H54 (cell line): Measurements from ENCODE around the gene ETS2.

Source experiments
- DNase-seq: peaks from one replicate; pipeline ENCODE4 v3.0.0; 2011; ENCODE audit warnings: low spot score, mixed read lengths; ENCODE audit not compliant: insufficient read length
- FAIRE-seq: peaks from 3 replicates; lab custom pipeline; 2011; peaks lifted over from hg19 to GRCh38; lab: Jason Lieb, UNC
- POLR2A ChIP-seq: IDR thresholded peaks from 2 replicates; pipeline ENCODE4 v1.6.1; 2011; ENCODE audit warnings: low read depth, mild to moderate bottlenecking, low read length

The ETS2 gene

GRCh38 chr21:38864964-38865363, 59.2 kb downstream of the ETS2 start:
- no peak for TF ChIP-seq POLR2A
- DNase-seq (no peak), FAIRE-seq (no peak)

- DNase-seq (no peak), FAIRE-seq (no peak)
- no peak for TF ChIP-seq POLR2A
Observed at GRCh38 chr21:38869196-38869595, 63.5 kb downstream of the ETS2 start.

- FAIRE-seq (no peak), DNase-seq (no peak)
- TF ChIP-seq POLR2A = no peak
Observed at GRCh38 chr21:38869946-38870345, 64.2 kb downstream of the ETS2 start.
